ENCODE measurements around the gene B4GALNT1. TPM values are rescaled to one million over a fixed set of nuclear protein-coding genes. Genes with fewer than 3 reads are reported as not detected.

B4GALNT1 gene
- total and polyA plus RNA-seq, 9 of the 15 experiments (the other 6 are each of a cell fraction or from before 2014, with no cell fraction given), result 1.0 to 32.2 (median 9.8) TPM

DNA sequence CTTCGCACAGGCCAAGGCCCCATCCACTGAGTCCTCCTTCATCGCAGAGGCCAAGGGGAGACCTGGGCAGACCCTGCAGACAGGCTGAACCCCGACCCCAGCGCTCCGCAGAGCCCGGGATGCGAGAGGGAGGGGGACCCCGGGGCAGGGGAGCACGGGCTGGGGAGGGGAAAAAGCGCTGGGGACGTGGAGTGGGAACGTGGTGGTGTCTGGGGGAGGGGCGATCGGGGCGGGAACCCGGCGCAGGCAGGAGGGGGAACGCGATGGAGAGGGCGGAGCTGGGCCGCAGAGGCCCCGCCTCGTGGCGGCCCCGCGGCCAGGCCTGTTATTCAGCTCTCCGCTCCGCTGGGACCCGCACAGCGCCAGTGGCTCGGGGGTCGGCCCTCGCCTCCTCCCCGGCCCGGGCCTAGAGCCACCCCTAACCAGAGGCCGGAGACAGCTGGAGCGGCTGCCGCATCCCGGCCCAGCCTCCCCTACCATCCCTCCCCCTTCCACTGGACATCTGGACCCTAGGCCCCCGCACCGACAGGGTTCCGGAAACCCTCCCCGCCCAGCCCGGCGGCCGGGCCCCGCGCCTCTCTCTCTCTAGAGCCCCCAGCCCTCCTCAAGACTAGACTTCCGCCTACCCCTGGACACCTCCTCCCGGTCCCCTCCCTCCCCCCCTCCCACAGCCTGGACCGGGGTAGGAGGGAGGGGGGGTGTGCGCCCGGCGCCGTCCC, 21.7 kb downstream of the B4GALNT1 start, which contains the start of gene ARHGEF25 (continued):
- TF ChIP-seq, protein P1, sequence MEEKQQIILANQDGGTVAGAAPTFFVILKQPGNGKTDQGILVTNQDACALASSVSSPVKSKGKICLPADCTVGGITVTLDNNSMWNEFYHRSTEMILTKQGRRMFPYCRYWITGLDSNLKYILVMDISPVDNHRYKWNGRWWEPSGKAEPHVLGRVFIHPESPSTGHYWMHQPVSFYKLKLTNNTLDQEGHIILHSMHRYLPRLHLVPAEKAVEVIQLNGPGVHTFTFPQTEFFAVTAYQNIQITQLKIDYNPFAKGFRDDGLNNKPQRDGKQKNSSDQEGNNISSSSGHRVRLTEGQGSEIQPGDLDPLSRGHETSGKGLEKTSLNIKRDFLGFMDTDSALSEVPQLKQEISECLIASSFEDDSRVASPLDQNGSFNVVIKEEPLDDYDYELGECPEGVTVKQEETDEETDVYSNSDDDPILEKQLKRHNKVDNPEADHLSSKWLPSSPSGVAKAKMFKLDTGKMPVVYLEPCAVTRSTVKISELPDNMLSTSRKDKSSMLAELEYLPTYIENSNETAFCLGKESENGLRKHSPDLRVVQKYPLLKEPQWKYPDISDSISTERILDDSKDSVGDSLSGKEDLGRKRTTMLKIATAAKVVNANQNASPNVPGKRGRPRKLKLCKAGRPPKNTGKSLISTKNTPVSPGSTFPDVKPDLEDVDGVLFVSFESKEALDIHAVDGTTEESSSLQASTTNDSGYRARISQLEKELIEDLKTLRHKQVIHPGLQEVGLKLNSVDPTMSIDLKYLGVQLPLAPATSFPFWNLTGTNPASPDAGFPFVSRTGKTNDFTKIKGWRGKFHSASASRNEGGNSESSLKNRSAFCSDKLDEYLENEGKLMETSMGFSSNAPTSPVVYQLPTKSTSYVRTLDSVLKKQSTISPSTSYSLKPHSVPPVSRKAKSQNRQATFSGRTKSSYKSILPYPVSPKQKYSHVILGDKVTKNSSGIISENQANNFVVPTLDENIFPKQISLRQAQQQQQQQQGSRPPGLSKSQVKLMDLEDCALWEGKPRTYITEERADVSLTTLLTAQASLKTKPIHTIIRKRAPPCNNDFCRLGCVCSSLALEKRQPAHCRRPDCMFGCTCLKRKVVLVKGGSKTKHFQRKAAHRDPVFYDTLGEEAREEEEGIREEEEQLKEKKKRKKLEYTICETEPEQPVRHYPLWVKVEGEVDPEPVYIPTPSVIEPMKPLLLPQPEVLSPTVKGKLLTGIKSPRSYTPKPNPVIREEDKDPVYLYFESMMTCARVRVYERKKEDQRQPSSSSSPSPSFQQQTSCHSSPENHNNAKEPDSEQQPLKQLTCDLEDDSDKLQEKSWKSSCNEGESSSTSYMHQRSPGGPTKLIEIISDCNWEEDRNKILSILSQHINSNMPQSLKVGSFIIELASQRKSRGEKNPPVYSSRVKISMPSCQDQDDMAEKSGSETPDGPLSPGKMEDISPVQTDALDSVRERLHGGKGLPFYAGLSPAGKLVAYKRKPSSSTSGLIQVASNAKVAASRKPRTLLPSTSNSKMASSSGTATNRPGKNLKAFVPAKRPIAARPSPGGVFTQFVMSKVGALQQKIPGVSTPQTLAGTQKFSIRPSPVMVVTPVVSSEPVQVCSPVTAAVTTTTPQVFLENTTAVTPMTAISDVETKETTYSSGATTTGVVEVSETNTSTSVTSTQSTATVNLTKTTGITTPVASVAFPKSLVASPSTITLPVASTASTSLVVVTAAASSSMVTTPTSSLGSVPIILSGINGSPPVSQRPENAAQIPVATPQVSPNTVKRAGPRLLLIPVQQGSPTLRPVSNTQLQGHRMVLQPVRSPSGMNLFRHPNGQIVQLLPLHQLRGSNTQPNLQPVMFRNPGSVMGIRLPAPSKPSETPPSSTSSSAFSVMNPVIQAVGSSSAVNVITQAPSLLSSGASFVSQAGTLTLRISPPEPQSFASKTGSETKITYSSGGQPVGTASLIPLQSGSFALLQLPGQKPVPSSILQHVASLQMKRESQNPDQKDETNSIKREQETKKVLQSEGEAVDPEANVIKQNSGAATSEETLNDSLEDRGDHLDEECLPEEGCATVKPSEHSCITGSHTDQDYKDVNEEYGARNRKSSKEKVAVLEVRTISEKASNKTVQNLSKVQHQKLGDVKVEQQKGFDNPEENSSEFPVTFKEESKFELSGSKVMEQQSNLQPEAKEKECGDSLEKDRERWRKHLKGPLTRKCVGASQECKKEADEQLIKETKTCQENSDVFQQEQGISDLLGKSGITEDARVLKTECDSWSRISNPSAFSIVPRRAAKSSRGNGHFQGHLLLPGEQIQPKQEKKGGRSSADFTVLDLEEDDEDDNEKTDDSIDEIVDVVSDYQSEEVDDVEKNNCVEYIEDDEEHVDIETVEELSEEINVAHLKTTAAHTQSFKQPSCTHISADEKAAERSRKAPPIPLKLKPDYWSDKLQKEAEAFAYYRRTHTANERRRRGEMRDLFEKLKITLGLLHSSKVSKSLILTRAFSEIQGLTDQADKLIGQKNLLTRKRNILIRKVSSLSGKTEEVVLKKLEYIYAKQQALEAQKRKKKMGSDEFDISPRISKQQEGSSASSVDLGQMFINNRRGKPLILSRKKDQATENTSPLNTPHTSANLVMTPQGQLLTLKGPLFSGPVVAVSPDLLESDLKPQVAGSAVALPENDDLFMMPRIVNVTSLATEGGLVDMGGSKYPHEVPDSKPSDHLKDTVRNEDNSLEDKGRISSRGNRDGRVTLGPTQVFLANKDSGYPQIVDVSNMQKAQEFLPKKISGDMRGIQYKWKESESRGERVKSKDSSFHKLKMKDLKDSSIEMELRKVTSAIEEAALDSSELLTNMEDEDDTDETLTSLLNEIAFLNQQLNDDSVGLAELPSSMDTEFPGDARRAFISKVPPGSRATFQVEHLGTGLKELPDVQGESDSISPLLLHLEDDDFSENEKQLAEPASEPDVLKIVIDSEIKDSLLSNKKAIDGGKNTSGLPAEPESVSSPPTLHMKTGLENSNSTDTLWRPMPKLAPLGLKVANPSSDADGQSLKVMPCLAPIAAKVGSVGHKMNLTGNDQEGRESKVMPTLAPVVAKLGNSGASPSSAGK (IDR thresholded peaks at IDR 0.05), result peak; percentile 50
- TF ChIP-seq, protein P2, sequence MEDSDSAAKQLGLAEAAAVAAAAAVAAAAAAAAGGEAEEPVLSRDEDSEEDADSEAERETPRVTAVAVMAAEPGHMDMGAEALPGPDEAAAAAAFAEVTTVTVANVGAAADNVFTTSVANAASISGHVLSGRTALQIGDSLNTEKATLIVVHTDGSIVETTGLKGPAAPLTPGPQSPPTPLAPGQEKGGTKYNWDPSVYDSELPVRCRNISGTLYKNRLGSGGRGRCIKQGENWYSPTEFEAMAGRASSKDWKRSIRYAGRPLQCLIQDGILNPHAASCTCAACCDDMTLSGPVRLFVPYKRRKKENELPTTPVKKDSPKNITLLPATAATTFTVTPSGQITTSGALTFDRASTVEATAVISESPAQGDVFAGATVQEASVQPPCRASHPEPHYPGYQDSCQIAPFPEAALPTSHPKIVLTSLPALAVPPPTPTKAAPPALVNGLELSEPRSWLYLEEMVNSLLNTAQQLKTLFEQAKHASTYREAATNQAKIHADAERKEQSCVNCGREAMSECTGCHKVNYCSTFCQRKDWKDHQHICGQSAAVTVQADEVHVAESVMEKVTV (CRISPR knock-in tag; IDR thresholded peaks at IDR 0.05), result no peak
- TF ChIP-seq GABPA (tag; conservative IDR thresholded peaks at IDR 0.05; ENCODE audit: low read depth) (peak; percentile 60; the same call in 1 of the 2 replicates), ZNF707 (CRISPR knock-in tag; conservative IDR thresholded peaks at IDR 0.05) (no peak), YBX1 (IDR thresholded peaks at IDR 0.05) (no peak), ZNF324 (CRISPR knock-in tag; IDR thresholded peaks at IDR 0.05) (no peak), ZNF780A (CRISPR knock-in tag; IDR thresholded peaks at IDR 0.05) (no peak), ESRRB (CRISPR knock-in tag; IDR thresholded peaks at IDR 0.05; ENCODE audit: borderline replicate concordance) (no peak), ERF (CRISPR knock-in tag; IDR thresholded peaks at IDR 0.05) (0 out of 2 replicates have a peak, but pooled peaks have one; percentile 47), ARID1B (IDR thresholded peaks at IDR 0.05) (peak; percentile 10; the same call in 1 of the 2 replicates), ZKSCAN1 (IDR thresholded peaks at IDR 0.05; ENCODE audit: low read depth, low read length) (no peak), JUN (IDR thresholded peaks at IDR 0.05; ENCODE audit: borderline replicate concordance, low read depth, low read length) (no peak), JUN (CRISPR knock-in tag; IDR thresholded peaks at IDR 0.05; ENCODE audit: borderline replicate concordance) (no peak)
